Urothelium cell line (cell line): Measurements from ENCODE around the gene ANKUB1.
A peak's percentile ranks its signal among the peaks of the same experiment; 100 is the strongest.

Source experiments
- DNase-seq: peaks from one replicate; pipeline ENCODE4 v3.0.0; 2011; ENCODE audit warnings: low spot score, mixed read lengths
- FAIRE-seq: peaks from 2 replicates; lab custom pipeline; 2011; peaks lifted over from hg19 to GRCh38; lab: Jason Lieb, UNC

ANKUB1 gene

GRCh38 chr3:149765762-149766334 is 26.5 kb downstream of the ANKUB1 start:
- DNase-seq (peak; percentile 11), FAIRE-seq (no peak)

GRCh38 chr3:149764302-149764701 is 28.1 kb downstream of the ANKUB1 start:
- FAIRE-seq: no peak
- no peak for DNase-seq

- FAIRE-seq: no peak
- DNase-seq: no peak
Measured at GRCh38 chr3:149763565-149764195, 28.7 kb downstream of the ANKUB1 start.

GRCh38 chr3:149753717-149754116 is 38.6 kb downstream of the ANKUB1 start:
- no peak for FAIRE-seq
- no peak for DNase-seq

GRCh38 chr3:149752788-149753136 is 39.6 kb downstream of the ANKUB1 start:
- DNase-seq (no peak), FAIRE-seq (no peak)

GRCh38 chr3:149752051-149752787 is 40.1 kb downstream of the ANKUB1 start, which contains the start of gene COMMD2:
COMMD2 (minus strand) TSS chr3:149752489; CDS start chr3:149752444, 45 bp downstream.
- DNase-seq: peak; percentile 80
- FAIRE-seq: no peak

GRCh38 chr3:149751551-149751950 is 40.8 kb downstream of the ANKUB1 start:
- DNase-seq: no peak
- no peak for FAIRE-seq

- no peak for FAIRE-seq
- DNase-seq: no peak
Measured at GRCh38 chr3:149744606-149745005, 47.7 kb downstream of the ANKUB1 start.

GRCh38 chr3:149744151-149744550 is 48.2 kb downstream of the ANKUB1 start:
- FAIRE-seq (no peak), DNase-seq (no peak)

GRCh38 chr3:149739396-149739795 is 53.0 kb downstream of the ANKUB1 start:
- DNase-seq: no peak
- no peak for FAIRE-seq

- FAIRE-seq (no peak), DNase-seq (no peak)
Measured at GRCh38 chr3:149738876-149739275, 53.5 kb downstream of the ANKUB1 start.

- FAIRE-seq (no peak), DNase-seq (no peak)
Measured at GRCh38 chr3:149736953-149737205, 55.5 kb downstream of the ANKUB1 start.

- FAIRE-seq (no peak), DNase-seq (peak; percentile 18)
Measured at GRCh38 chr3:149736175-149736952, 56.0 kb downstream of the ANKUB1 start.

- DNase-seq: no peak
- FAIRE-seq: no peak
Measured at GRCh38 chr3:149732234-149732633, 60.1 kb downstream of the ANKUB1 start.

GRCh38 chr3:149727656-149728055 is 64.7 kb downstream of the ANKUB1 start:
- FAIRE-seq: no peak
- DNase-seq: no peak

GRCh38 chr3:149726716-149727407 is 65.5 kb downstream of the ANKUB1 start:
- DNase-seq (no peak), FAIRE-seq (no peak)

- FAIRE-seq (no peak), DNase-seq (no peak)
Measured at GRCh38 chr3:149723781-149724180, 68.6 kb downstream of the ANKUB1 start.

- FAIRE-seq: no peak
- no peak for DNase-seq
Measured at GRCh38 chr3:149720918-149721317, 71.4 kb downstream of the ANKUB1 start.

GRCh38 chr3:149717391-149718056 is 74.8 kb downstream of the ANKUB1 start:
- DNase-seq: peak; percentile 33
- no peak for FAIRE-seq

GRCh38 chr3:149716984-149717383 is 75.4 kb downstream of the ANKUB1 start:
- FAIRE-seq: no peak
- DNase-seq: no peak

- no peak for FAIRE-seq
Measured at GRCh38 chr3:149715247-149715646, 77.1 kb downstream of the ANKUB1 start.

More at GRCh38 chr3:149715247-149715646, 77.1 kb downstream of the ANKUB1 start:
- no peak for DNase-seq
